GM19238 (cell line): ENCODE data around the gene RPLP1.

Experiments used
- DNase-seq: peaks from one replicate; pipeline ENCODE4 v3.0.0; 2011; ENCODE audit warnings: low spot score; ENCODE audit not compliant: insufficient read length

The RPLP1 gene

GRCh38 chr15:69496001-69496400 lies 43.4 kb downstream of the RPLP1 start:
- DNase-seq, result no peak

GRCh38 chr15:69497076-69497475 lies 44.5 kb downstream of the RPLP1 start:
- no peak for DNase-seq

- DNase-seq, result no peak
Measured at GRCh38 chr15:69497667-69498066, 45.0 kb downstream of the RPLP1 start.

GRCh38 chr15:69498282-69498681 lies 45.7 kb downstream of the RPLP1 start:
- no peak for DNase-seq

GRCh38 chr15:69498987-69499386 lies 46.4 kb downstream of the RPLP1 start:
- DNase-seq, result no peak

GRCh38 chr15:69499521-69500211 lies 47.0 kb downstream of the RPLP1 start:
- no peak for DNase-seq

GRCh38 chr15:69500339-69500738 lies 47.7 kb downstream of the RPLP1 start:
- DNase-seq, result no peak

GRCh38 chr15:69501456-69501855 lies 48.8 kb downstream of the RPLP1 start:
- no peak for DNase-seq

GRCh38 chr15:69502470-69503045 lies 49.9 kb downstream of the RPLP1 start:
- no peak for DNase-seq

GRCh38 chr15:69504352-69505040 lies 51.9 kb downstream of the RPLP1 start:
- no peak for DNase-seq
